SJCRH30 (cell line): ENCODE results near the gene BBS9. TPM values are rescaled to one million over a fixed set of nuclear protein-coding genes. Genes with fewer than 3 reads are reported as not detected.
A peak's percentile ranks its signal among the peaks of the same experiment; 100 is the strongest.

Experiments used
- DNase-seq, 2 experiments: peaks; one replicate each; pipeline ENCODE4 v3.0.0-alpha.2; 2015 to 2020
- H3K27ac ChIP-seq: fragments of 250-450 bp; sonication (Bioruptor Pico); 2 replicates; pipeline ENCODE4 v1.5.1; 2020; ENCODE audit warnings: mild to moderate bottlenecking, moderate library complexity
- H3K27me3 ChIP-seq: fragments of 250-450 bp; sonication (Bioruptor Pico); 2 replicates; pipeline ENCODE4 v1.5.1; 2020; ENCODE audit warnings: mild to moderate bottlenecking, moderate library complexity
- H3K36me3 ChIP-seq: fragments of 250-450 bp; sonication (Bioruptor Pico); 2 replicates; pipeline ENCODE4 v1.5.1; 2020; ENCODE audit warnings: mild to moderate bottlenecking, moderate library complexity
- H3K4me1 ChIP-seq: fragments of 250-450 bp; sonication (Bioruptor Pico); 2 replicates; pipeline ENCODE4 v1.5.1; 2020; ENCODE audit warnings: mild to moderate bottlenecking, moderate library complexity
- H3K4me3 ChIP-seq: fragments of 250-450 bp; sonication (Bioruptor Pico); 2 replicates; pipeline ENCODE4 v1.5.1; 2020; ENCODE audit warnings: mild to moderate bottlenecking, moderate library complexity
- H3K9me3 ChIP-seq: fragments of 250-450 bp; sonication (Bioruptor Pico); replicated peaks from 2 replicates; pipeline ENCODE4 v1.5.1; 2020; ENCODE audit warnings: mild to moderate bottlenecking, moderate library complexity
- total RNA-seq: library from RNA; depleted of rRNA; stranded (reverse); fragments of >200 nt; shearing (Covaris generic); gene quantifications from 2 replicates; pipeline ENCODE4 v1.2.3, GENCODE V29; 2014

Gene BBS9
- total RNA-seq, 1 experiment from 2014 or later, result 9.3 TPM

DNA sequence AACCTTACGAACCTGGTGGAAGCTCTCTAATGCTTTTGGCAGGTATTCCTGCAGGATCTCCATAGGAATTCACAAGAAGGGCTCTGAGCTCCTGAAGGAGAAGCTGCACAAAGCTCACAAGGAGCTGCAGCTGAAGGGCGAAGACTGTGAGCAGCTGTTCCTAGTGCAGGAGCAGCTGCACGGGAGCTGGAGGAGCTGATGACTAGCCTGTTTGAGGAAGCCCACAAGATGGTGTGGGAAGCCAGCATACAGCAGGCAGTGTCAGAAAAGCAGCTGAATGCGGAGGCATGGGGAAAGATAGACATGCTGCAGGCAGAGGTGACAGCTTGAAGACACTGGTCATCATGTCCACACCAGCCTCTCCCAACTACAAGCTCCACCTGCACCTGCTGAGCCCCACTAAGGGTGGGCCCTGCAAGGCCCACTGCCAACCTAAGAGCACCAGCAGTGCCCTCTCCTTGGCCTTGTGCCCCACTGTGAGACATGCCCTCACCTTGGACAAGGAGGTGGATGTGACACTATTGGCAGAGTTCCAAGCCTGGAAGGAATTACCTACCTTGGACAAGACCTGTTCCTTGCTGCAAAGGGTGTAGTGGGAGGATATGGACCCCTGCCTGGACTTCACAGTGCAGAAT, 250.6 kb downstream of the BBS9 start:
- Histone ChIP-seq H3K9me3 (no peaks in the 10 kb centered on the region), H3K4me1 (no peaks in the 10 kb centered on the region), H3K27ac (no peak overlapping the region), H3K4me3 (no peak overlapping the region), H3K36me3 (no peaks in the 10 kb centered on the region), H3K27me3 (no peaks in the 10 kb centered on the region)
- peak; percentile 27 to 28 for DNase-seq

DNA sequence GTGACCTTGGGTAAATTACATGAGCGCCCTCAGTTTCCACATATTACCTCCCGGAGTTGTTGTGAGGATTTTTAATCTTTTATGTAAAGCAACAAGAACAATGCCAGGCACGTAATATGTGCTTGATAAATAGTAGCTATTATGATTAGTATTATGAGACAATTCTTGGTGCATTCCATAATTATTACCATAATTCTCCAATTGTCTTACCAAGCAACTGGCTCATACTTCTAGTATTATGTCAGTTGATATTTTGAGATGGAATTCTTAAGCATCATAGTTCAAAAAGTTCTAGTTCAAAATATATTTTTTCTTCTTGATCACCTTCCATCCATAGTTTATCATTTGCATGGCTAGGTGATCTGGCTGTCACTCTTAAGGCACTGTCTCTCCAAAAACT, 259.0 kb downstream of the BBS9 start:
- no peak overlapping the region for H3K27ac ChIP-seq
- no peak for DNase-seq
- H3K27me3 ChIP-seq, result no peaks in the 10 kb centered on the region

DNA sequence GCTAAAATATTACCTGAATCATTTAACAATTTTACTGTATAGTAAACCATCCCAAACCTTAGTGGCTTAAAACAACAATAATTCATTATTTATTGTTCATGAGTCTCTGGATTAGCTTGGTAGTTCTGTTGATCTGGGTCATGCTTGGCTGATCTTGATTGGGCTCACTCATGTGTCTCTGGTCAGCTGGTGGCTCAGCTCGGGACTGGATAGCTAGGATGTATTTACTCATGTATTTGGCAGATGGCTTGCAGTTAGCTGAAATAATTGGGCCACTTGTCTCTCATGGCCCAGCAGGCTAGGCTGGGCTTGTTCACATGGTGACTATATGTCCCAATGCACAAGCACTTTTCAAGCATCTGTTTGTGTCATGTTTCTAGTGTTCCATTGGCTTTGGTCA, 262.8 kb downstream of the BBS9 start:
- no peak overlapping the region for H3K27ac ChIP-seq
- peak in 1 of 2 experiments; percentile 3 for DNase-seq
- no peaks in the 10 kb centered on the region for H3K9me3 ChIP-seq
- H3K4me3 ChIP-seq, result no peak overlapping the region
- H3K36me3 ChIP-seq, result no peaks in the 10 kb centered on the region
- peaks cover 8% of the 10 kb centered on the region; the same call in 1 of the 2 replicates for H3K4me1 ChIP-seq
- H3K27me3 ChIP-seq, result no peaks in the 10 kb centered on the region

More for the DNA sequence above, 259.0 kb downstream of the BBS9 start:
- Histone ChIP-seq H3K4me1 (no peaks in the 10 kb centered on the region), H3K4me3 (no peak overlapping the region), H3K9me3 (no peaks in the 10 kb centered on the region), H3K36me3 (no peaks in the 10 kb centered on the region)

- Histone ChIP-seq H3K4me1 (peaks cover 8% of the 10 kb centered on the region; the same call in 1 of the 2 replicates), H3K4me3 (no peak overlapping the region), H3K9me3 (no peaks in the 10 kb centered on the region), H3K36me3 (no peaks in the 10 kb centered on the region), H3K27me3 (no peaks in the 10 kb centered on the region), H3K27ac (no peak overlapping the region)
- no peak for DNase-seq
These were observed 264.4 kb downstream of the BBS9 start for GRCh38 chr7:33393770-33394169.

DNA sequence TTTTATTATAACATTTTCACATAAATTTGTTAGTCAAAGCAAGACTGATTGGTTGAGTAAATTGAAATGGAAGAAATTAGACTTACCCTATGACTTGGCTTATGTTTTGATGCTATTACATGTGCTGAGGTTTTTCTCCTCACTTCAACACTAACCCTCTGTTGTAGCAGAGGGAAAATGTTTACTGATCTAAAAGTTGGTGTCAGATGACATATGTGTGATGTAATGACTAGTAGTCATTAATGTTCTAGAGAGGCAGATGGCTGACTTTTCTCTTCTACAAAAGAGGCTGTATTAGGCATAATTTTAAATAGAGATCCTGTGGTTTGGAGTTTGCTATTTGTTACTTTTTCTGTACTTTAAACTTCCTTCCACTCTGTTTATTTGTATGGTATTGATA, 266.0 kb downstream of the BBS9 start:
- Histone ChIP-seq H3K4me3 (no peak overlapping the region), H3K27ac (no peak overlapping the region), H3K27me3 (no peaks in the 10 kb centered on the region), H3K36me3 (no peaks in the 10 kb centered on the region), H3K9me3 (no peaks in the 10 kb centered on the region), H3K4me1 (peaks cover 8% of the 10 kb centered on the region; the same call in 1 of the 2 replicates)
- DNase-seq, result peak in 1 of 2 experiments; percentile 45

DNA sequence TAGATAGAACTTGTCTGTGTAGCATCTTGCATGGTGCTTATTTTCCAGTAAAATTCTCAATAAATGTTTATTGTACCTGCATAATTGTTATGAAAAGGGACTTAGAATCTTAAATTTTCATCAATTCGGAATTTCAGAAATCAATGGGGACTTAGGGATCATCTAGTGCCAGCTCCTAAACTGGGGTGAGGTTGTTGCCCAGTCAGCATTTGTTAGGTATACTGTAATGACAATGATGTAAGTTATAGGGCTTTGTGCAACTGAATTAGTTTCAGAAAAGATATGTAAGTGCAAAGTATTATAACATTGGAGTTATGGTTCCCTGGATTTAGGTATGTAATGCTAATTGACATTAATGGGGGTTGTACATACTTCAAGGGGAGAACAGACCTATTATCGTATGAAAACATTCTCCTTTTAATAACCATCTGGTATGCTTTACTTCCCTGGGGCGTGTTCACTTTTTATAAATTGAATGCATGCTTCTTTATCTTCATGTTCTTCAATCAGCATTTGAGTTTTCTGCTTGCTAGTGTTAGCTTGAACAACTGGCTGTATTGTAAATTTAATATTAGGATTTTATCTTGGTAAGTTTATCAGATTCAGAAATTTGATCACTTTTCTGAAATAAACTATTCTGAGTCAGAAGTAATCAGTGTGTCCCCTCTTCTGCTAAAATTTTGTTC, 270.3 kb downstream of the BBS9 start:
- Histone ChIP-seq H3K4me1 (peaks cover 8% of the 10 kb centered on the region; the same call in 1 of the 2 replicates), H3K27me3 (no peaks in the 10 kb centered on the region), H3K36me3 (no peaks in the 10 kb centered on the region), H3K27ac (no peak overlapping the region), H3K9me3 (no peaks in the 10 kb centered on the region), H3K4me3 (no peak overlapping the region)
- no peak for DNase-seq

- no peak for DNase-seq
- H3K4me3 ChIP-seq, result no peak overlapping the region
These were observed 270.8 kb downstream of the BBS9 start for GRCh38 chr7:33400214-33400538.

GRCh38 chr7:33410266-33410665, 280.9 kb downstream of the BBS9 start:
- H3K36me3 ChIP-seq, result no peaks in the 10 kb centered on the region
- H3K27me3 ChIP-seq, result no peaks in the 10 kb centered on the region
- no peaks in the 10 kb centered on the region for H3K4me1 ChIP-seq
- H3K9me3 ChIP-seq, result peaks cover 13% of the 10 kb centered on the region; the same call in 1 of the 2 replicates
- DNase-seq, result no peak
- no peak overlapping the region for H3K27ac ChIP-seq
- H3K4me3 ChIP-seq, result no peak overlapping the region

More at GRCh38 chr7:33400214-33400538, 270.8 kb downstream of the BBS9 start:
- H3K4me1 ChIP-seq, result peaks cover 7% of the 10 kb centered on the region; the same call in 1 of the 2 replicates
- H3K36me3 ChIP-seq, result no peaks in the 10 kb centered on the region
- no peaks in the 10 kb centered on the region for H3K27me3 ChIP-seq
- H3K27ac ChIP-seq, result no peak overlapping the region
- no peaks in the 10 kb centered on the region for H3K9me3 ChIP-seq

GRCh38 chr7:33411020-33411419, 281.7 kb downstream of the BBS9 start:
- H3K9me3 ChIP-seq, result peaks cover 13% of the 10 kb centered on the region; the same call in 1 of the 2 replicates
- no peaks in the 10 kb centered on the region for H3K4me1 ChIP-seq
- H3K4me3 ChIP-seq, result no peak overlapping the region
- no peaks in the 10 kb centered on the region for H3K27me3 ChIP-seq
- no peak for DNase-seq
- H3K36me3 ChIP-seq, result no peaks in the 10 kb centered on the region
- H3K27ac ChIP-seq, result no peak overlapping the region

DNA sequence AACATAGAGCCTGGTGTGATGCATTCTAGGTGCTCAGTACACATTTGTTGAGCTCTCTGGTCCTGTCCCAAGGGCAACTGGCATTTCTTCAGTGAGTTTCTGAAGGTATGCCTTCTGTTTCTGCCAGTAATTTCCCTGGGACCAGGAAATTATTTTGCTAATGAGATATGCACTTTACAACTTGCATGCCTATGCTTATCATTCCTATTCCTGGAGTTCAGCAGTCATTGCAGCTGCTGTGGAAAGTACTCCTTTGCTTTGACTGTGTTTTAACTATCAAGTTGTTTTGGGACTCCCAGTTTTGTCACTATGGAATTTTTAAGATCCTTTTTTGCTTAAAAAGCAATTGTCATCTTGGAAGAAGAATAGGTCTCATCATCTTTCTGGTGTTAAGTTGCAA, 283.0 kb downstream of the BBS9 start:
- Histone ChIP-seq H3K27ac (no peak overlapping the region), H3K4me1 (no peaks in the 10 kb centered on the region), H3K36me3 (no peaks in the 10 kb centered on the region), H3K4me3 (no peak overlapping the region), H3K9me3 (peaks cover 10% of the 10 kb centered on the region; the same call in 1 of the 2 replicates), H3K27me3 (no peaks in the 10 kb centered on the region)
- DNase-seq, result no peak

- DNase-seq, result peak; percentile 73 to 80
- no peaks in the 10 kb centered on the region for H3K36me3 ChIP-seq
- no peaks in the 10 kb centered on the region for H3K27me3 ChIP-seq
These were observed 288.9 kb downstream of the BBS9 start for GRCh38 chr7:33418251-33418701.

GRCh38 chr7:33420311-33420940, 291.1 kb downstream of the BBS9 start:
- Histone ChIP-seq H3K4me1 (peaks cover 22% of the 10 kb centered on the region), H3K27me3 (no peaks in the 10 kb centered on the region), H3K27ac (no peak overlapping the region), H3K4me3 (no peak overlapping the region), H3K36me3 (no peaks in the 10 kb centered on the region), H3K9me3 (no peaks in the 10 kb centered on the region)
- peak; percentile 3 to 31 for DNase-seq

More at GRCh38 chr7:33418251-33418701, 288.9 kb downstream of the BBS9 start:
- Histone ChIP-seq H3K9me3 (no peaks in the 10 kb centered on the region), H3K4me1 (peaks cover 22% of the 10 kb centered on the region), H3K27ac (peak overlapping the region; percentile 8), H3K4me3 (no peak overlapping the region)

DNA sequence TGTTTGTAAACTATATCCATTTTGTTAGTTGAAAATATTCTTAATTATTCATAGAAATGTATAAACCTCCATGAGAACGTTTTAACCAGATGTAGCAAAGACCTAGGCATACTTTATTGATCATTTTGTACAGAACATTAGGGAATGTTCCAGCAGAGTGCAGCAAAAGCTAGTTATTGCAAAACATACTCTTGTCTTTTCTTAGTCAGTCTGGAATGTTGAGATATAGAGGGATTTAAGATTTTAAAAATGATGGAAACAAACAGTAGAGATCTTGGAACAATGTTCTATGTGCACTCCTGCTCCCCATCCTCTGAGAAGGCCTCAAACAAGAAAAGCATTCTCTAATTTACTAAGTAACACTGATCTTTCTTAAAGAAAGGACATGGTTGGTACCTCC, 292.1 kb downstream of the BBS9 start:
- DNase-seq, result no peak

GRCh38 chr7:33422141-33422540, 292.8 kb downstream of the BBS9 start:
- Histone ChIP-seq H3K27ac (no peak overlapping the region), H3K4me3 (no peak overlapping the region), H3K36me3 (no peaks in the 10 kb centered on the region), H3K9me3 (no peaks in the 10 kb centered on the region), H3K27me3 (no peaks in the 10 kb centered on the region), H3K4me1 (peaks cover 22% of the 10 kb centered on the region)
- no peak for DNase-seq

More for the DNA sequence above, 292.1 kb downstream of the BBS9 start:
- H3K36me3 ChIP-seq, result no peaks in the 10 kb centered on the region
- H3K9me3 ChIP-seq, result no peaks in the 10 kb centered on the region
- no peaks in the 10 kb centered on the region for H3K27me3 ChIP-seq
- peaks cover 22% of the 10 kb centered on the region for H3K4me1 ChIP-seq
- no peak overlapping the region for H3K4me3 ChIP-seq
- no peak overlapping the region for H3K27ac ChIP-seq
